ENCODE data around the gene ANKRD13D.

DNA sequence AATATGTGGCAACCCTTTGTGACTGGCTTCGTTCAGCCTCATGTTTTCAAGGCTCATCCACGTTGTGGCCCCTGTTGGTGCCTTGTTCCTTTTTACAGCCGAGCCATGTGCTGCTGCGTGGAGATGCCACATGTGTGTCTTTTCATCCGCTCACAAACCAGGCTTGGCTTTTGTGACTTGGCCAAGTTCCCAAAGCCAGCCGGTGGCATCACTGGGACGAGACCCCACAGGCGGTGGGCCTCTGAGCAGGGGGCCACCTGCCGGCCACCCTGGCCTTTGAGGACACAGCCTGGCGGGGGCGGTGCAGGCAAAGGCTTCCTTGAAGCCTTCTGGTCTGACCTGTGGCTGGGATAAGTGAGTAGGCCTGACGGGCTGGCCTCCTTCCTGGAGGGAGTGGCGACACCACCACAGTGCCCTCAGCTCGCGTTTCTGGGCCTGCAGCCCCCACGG lies 12.3 kb upstream of the ANKRD13D start:
- TF ChIP-seq, protein P1, sequence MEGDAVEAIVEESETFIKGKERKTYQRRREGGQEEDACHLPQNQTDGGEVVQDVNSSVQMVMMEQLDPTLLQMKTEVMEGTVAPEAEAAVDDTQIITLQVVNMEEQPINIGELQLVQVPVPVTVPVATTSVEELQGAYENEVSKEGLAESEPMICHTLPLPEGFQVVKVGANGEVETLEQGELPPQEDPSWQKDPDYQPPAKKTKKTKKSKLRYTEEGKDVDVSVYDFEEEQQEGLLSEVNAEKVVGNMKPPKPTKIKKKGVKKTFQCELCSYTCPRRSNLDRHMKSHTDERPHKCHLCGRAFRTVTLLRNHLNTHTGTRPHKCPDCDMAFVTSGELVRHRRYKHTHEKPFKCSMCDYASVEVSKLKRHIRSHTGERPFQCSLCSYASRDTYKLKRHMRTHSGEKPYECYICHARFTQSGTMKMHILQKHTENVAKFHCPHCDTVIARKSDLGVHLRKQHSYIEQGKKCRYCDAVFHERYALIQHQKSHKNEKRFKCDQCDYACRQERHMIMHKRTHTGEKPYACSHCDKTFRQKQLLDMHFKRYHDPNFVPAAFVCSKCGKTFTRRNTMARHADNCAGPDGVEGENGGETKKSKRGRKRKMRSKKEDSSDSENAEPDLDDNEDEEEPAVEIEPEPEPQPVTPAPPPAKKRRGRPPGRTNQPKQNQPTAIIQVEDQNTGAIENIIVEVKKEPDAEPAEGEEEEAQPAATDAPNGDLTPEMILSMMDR (IDR thresholded peaks at IDR 0.05): no peak
- no peak for TF ChIP-seq POLR2A (IDR thresholded peaks at IDR 0.05)
